ENCODE measurements around the gene POLR3H.

Gene POLR3H

GRCh38 chr22:41534219-41534618, 10.1 kb downstream of the POLR3H start:
- peak; percentile 39 for DNase-seq

GRCh38 chr22:41532908-41533825, 11.1 kb downstream of the POLR3H start:
- peak; percentile 92 for DNase-seq

- no peak for DNase-seq
Observed at GRCh38 chr22:41531715-41532477, 12.4 kb downstream of the POLR3H start.

- DNase-seq, result no peak
Observed at GRCh38 chr22:41530890-41531714, 13.2 kb downstream of the POLR3H start.

- no peak for DNase-seq
Observed at GRCh38 chr22:41528938-41529561, 15.2 kb downstream of the POLR3H start.

GRCh38 chr22:41528132-41528766, 16.0 kb downstream of the POLR3H start:
- no peak for DNase-seq

- DNase-seq, result peak; percentile 63
Observed at GRCh38 chr22:41526830-41527799, 17.2 kb downstream of the POLR3H start.

- peak; percentile 52 for DNase-seq
Observed at GRCh38 chr22:41526226-41526829, 17.9 kb downstream of the POLR3H start.

GRCh38 chr22:41525450-41526225, 18.6 kb downstream of the POLR3H start:
- no peak for DNase-seq

- peak; percentile 61 for DNase-seq
Observed at GRCh38 chr22:41524809-41525449, 19.3 kb downstream of the POLR3H start.

GRCh38 chr22:41524251-41524661, 20.0 kb downstream of the POLR3H start:
- DNase-seq, result peak; percentile 35

- peak; percentile 66 for DNase-seq
Observed at GRCh38 chr22:41523464-41524221, 20.6 kb downstream of the POLR3H start.

- DNase-seq, result no peak
Observed at GRCh38 chr22:41522813-41523212, 21.5 kb downstream of the POLR3H start.

GRCh38 chr22:41521126-41521525, 23.1 kb downstream of the POLR3H start:
- no peak for DNase-seq

- DNase-seq, result no peak
Observed at GRCh38 chr22:41518048-41518347, 26.3 kb downstream of the POLR3H start.

GRCh38 chr22:41517172-41518047, 26.9 kb downstream of the POLR3H start:
- DNase-seq, result peak; percentile 62

- no peak for DNase-seq
Observed at GRCh38 chr22:41516462-41516861, 27.8 kb downstream of the POLR3H start.

Measured in hematopoietic multipotent progenitor cell treated with erythropoietin and hydrocortisone succinate and interleukin-3 and kit ligand, for 6 days (in vitro differentiated cells).